Stimulated activated CD4-positive, alpha-beta T cell treated with anti-CD3 and anti-CD28 coated beads, Interleukin-15, amount 100 ng/mL, for 24 hours (primary cell): ENCODE results near the gene NME7.
"Not testable (repeated sequence)": the region's sequence is repeated elsewhere in the genome, so short reads cannot be mapped to it uniquely, and the experiment has no call there.

Source experiments
- DNase-seq: peaks from one replicate; pipeline ENCODE4 v3.0.0-alpha.2; 2020

The NME7 gene

DNA sequence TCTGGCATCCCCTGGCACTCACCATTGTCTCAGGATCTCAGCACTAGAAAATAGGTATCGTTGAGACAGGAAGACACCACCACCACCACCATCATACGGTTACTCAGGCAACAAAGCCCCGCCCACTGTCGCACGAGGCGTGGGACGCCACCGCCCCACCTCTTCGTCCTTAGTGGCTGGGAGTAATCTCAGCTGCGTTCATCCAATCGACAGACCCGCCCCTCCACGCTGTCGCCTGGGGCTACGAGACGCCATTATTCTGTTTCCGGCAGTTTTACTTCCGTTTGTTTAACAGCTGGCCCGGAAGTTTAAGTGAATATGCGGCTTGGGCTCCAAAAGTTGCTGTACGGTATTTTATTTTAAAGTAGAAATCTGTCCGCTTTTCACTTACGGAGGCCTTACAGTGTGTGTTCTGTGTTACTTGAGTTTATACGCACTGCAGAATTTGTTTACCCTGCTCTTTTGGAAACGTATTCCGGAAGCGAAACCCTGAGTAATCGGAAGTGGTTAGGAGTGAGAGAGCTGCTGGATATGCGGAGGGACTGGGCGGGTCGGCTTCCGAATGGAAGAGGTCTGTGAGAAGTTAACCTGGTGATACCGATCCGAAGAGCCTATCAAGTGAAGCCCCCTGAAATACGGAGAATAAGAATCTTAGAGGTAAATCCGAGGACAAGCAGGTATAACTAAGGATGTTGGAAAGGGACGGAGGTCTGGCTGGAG is at the start of gene NME7, which contains the start of gene BLZF1:
NME7 (minus strand) TSS at position 112 of the 720 bp plus-strand sequence; CDS start at position 25, 87 bp downstream.
BLZF1 (plus strand) TSS at position 510 of the 720 bp plus-strand sequence. CDS start 1,328 bp downstream, outside the sequence.
- peak; percentile 99 for DNase-seq

DNA sequence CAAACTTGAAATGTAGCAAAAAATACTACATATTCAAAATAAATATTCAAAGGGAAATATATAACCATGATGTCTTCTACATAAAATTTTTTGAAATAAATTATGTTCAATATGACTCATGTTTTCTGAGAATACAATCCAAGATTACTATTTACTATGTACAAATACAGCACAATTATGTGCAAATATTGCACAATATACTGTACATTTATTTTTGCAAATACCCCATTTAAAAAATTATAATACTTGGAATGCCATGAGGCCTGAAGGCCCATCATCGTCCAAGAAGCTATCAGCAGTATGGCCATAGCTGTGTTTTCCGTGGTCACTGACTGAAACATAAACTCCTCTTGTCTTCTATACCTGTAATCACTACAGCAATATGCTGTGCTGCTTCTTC is 47.4 kb upstream of the NME7 start:
- DNase-seq: no peak

DNA sequence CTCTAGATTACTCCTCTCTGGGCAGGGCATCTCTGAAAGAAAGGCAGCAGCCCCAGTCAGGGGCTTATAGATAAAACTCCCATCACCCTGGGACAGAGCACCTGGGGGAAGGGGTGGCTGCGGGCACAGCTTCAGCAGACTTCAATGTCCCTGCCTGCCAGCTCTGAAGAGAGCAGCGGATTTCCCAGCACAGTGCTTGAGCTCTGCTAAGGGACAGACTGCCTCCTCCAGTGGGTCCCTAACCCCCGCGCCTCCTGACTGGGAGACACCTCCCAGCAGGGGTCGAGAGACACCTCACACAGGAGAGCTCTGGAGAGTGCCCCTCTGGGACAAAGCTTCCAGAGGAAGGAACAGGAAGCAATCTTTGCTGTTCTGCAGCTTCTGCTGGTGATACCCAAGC is 40.7 kb upstream of the NME7 start:
- DNase-seq: not testable (repeated sequence)

DNA sequence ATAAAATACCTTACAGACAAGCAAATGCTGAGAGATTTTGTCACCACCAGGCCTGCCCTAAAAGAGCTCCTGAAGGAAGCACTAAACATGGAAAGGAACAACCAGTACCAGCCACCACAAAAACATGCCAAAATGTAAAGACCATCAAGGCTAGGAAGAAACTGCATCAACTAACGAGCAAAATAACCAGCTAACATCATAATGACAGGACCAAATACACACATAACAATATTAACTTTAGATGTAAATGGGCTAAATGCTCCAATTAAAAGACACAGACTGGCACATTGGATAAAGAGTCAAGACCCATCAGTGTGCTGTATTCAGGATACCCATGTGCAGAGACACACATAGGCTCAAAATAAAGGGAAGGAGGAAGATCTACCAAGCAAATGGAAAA is 35.0 kb upstream of the NME7 start:
- not testable (repeated sequence) for DNase-seq

- DNase-seq: no peak
Measured at GRCh38 chr1:169395955-169396354, 28.4 kb upstream of the NME7 start.

DNA sequence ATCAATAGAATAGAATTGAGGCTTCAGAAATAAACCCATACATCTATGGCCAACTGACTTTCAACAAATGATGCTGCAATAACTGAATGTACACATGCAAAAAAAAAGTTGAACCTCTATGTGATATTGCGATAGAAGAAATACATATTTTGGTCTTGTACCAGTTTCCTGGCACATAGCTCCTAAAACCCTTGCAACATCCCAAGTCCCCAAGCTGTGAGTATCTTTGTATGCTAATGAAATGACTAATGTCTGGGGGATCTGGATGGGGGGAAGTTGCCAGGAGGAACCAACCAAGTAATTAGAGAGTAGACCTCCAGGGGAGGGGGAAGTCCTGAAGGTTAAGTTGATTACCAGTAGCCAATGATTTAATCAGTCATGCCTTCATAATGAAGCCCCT is 24.8 kb upstream of the NME7 start:
- no peak for DNase-seq

DNA sequence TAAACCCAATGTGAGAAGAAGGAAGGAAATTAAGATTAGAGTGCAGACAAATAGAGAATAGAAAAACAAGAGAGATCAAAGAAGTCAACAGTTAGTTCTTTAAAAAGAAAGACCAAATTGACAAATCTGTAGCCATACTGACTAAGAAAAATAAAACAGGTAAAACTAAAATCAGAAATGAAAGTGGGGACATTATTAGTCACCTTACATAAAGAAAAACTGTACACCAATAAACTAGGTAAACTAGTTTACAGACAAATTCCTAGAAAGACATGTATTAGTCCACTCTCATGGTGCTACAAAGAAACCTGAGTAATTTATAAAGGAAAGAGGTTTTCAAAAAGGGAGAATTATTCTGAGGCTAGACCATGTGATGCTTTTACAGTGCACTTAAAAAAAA is 22.7 kb upstream of the NME7 start:
- DNase-seq: no peak

DNA sequence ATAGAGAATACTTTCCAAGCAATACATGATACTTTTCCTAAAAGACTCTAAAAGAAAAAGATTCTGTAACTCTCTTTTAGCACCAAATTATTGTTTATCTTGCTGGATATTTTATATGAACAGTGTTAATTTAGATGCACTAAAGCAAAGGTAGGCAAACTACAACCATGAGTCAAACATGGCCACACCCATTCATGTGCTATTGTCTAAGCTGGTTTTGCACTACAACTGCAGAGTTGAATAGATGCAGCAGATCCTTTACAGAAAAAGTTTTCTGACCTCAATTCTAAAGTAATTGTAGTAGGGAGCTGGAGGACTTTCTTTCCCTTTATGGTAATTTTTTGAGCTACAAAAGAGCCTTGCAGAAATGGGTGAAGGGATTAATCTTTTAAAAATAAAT is 19.8 kb upstream of the NME7 start:
- no peak for DNase-seq

- no peak for DNase-seq
Measured at GRCh38 chr1:169383449-169383848, 15.9 kb upstream of the NME7 start.

DNA sequence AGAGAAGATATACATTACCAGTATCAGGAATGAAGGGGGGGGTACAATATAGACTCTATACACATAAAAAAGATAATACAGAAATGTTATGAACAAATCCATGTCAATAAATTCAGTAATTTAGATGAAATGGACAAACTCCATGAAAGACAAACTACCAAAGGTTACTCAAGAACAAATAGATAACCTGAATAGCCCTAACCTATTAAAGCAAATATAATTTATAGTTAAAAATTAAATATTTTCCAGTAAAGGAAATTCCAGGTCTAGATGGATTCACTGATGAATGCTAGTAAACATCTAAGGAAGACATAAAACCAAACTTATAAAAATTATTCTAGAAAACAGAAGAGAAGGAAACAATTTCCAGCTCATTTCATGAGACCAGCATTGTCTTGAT is 13.6 kb upstream of the NME7 start:
- no peak for DNase-seq

DNA sequence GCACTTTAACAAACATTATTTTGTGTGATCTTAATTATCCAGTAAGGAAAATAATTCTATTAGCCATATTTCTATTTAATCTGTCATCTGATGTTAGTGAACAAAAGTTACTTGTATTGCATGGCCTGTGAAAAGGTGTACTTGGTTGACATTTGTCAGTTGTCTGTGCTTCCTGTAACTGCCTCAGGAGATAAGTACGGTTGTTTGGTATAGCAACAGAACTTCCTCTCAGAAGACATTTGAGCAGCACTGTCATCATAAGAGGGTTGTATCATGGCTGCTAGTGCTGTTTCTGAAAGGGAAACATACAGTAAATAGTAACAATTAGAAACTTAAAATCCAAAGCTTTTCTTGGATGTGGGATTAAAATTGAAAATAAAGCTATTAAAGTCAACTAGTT is 3.8 kb upstream of the NME7 start:
- DNase-seq: no peak

GRCh38 chr1:169368406-169368769 is 791 bp upstream of the NME7 start:
- peak; percentile 33 for DNase-seq

- no peak for DNase-seq
Measured at GRCh38 chr1:169367096-169367685, 406 bp downstream of the NME7 start.

DNA sequence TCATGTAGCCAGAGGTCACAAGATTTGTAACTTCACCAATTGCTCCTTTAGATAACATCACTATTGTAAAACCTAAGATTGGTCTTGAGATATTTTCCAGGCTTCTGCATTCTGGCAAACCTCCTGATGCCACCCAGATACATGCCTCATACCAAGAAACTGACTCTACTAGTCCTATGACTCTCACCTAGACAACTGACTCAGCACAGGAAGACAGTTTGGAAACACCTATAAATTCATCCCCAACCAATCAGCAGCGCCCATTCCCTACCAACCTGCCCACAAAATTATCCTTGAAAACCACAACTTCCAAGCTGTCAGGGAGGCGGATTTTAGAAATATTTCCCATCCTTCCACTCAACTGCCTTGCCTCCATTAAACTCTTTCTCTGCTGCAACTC is 2.6 kb downstream of the NME7 start:
- DNase-seq: peak; percentile 12

DNA sequence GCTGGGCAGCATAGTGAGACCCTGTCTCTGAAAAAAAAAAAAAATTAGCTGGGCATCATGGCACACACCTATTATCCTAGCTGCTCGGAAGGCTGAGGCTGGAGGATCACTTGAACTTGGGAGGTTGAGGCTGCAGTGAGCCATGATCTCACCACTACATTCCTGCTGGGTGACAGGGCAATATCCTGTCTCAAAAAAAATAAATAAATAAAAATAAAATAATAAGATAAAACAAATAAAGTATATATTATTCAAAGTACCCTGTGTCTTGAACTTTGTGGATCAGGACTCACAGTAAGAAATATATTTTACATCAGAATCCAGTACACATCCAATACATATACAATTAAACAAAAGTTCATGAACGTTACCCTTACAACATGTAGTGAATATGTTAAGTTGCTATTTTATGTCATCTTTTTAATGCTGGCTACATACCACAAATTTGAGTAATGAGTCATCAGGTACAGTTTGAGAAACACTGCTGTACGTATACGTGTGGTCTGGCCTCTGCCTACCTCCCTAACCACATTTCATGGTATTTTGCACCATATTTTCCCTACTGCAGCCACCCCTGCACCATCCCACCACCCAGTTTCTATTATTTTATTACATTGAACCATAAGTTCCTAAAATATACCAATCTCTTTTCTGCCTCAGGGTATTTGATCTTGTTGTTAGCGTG is 4.4 kb downstream of the NME7 start:
- peak; percentile 50 for DNase-seq

- DNase-seq: no peak
Measured at GRCh38 chr1:169361281-169361680, 6.3 kb downstream of the NME7 start.

DNA sequence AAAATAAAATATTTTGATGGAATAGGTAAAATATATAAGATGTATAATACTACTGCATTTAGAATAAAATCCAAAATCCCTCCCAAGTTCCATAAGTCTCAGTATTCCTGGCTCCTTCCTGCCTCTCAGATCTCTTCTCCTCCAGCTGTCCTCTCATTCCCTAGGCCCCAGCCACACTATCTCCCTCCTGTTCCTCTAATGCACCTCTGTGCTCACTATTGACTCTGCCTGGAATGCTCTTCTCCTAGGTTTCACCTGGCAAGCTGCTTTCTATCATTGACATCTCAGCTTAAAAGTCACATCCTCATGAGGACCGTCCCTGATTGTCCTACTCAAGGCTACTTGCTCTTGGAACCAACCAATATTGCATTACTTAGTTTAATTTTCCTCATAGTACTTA is 7.2 kb downstream of the NME7 start:
- DNase-seq: no peak

DNA sequence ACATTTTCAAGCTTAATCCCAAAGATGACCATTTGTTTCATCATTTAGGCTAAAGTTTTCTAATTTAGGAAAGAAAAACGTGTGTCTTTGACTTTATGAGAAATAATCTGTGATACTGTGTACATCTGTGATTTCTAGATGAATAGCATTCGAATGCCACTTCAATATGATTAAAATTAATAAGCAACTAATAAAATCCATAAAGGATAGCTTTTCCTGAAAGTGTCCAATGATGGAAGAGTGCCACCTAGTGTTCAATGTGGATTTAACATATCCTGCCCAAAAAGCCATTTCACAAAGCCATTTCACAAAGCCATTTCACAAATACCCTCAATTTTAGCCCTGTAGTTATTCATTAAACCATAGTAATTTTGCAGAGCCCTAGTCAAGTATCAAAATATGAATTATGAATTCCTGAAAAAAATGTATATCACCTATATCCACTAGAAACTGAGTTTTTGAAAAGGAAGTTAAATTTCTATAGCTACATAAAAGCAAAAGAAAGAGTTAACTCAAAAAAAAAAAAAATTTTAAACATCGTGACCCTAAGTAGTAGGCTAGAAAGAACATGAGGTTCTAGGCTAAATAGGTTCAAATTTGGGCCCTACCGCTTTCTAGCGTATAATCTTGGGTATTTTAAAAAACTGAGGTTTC is 19.1 kb downstream of the NME7 start:
- no peak for DNase-seq

DNA sequence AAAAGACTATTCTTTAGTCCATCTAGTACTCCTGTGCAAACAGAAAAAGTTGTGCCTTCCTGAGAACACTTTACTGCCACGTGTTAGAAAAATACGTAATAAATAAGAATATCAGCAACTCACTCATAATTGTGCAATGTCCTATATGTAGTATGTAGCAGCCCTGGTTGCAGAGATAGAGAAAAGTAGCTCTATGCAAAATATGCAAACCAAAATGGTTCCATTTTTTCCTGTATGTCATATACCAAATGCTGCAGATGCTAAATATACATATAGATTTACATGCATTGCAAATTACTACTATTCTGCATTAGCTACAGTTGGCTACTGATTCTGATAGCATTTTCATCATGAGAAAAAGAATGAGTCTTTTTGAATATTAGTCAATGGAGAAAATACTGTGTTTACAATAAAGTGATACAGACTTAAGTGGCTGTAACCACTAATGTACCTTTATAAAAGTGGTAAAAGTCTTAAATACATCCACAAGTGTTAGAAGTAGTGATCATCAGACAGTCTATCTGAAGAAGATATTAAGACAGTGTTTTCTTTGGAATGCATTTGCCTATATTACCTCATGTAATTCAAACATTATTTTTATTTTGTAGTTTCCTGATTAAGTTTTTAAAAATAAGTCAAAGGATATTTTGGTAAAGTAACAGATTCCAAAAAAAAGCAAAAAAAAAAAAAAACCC is 19.8 kb downstream of the NME7 start:
- DNase-seq: no peak

DNA sequence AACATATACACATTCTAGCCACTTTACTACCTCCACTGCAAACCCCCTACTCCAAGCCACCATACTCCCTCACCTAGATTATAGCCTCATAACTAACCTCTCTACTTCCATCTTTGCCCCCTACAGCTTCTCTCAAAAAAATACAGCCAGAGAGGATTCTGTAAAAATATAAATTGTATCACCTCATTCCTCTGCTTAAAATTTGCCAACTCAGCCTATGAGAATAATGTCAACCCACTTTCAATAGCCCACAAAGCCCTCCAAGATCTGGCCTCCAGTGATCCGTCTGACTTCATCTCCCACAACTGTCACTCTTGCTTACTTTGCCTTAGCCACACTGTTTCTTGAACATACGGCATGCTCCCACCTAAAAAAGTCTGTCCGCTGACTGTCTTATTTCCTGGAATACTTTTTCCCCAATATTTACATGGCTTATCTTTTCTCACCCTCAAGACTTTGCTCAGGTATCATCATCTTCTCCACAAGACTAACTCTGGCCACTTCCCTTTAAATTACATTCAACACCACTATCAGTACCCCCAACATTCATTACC is 21.5 kb downstream of the NME7 start:
- DNase-seq: no peak

- no peak for DNase-seq
Measured at GRCh38 chr1:169345511-169345910, 22.1 kb downstream of the NME7 start.

GRCh38 chr1:169342096-169342495 is 25.5 kb downstream of the NME7 start:
- not testable (repeated sequence) for DNase-seq

- DNase-seq: no peak
Measured at GRCh38 chr1:169340882-169341281, 26.7 kb downstream of the NME7 start.
